GM12891 (cell line): ENCODE data around the gene ARHGEF7.

Experiments
- POLR2A ChIP-seq: IDR thresholded peaks from 2 replicates; pipeline ENCODE4 v1.6.1; 2011; ENCODE audit warnings: low read depth, low read length, control low read depth
- POLR2AphosphoS5 ChIP-seq: IDR thresholded peaks from 2 replicates; pipeline ENCODE4 v1.6.1; 2011; ENCODE audit warnings: low read depth, low read length, control low read depth
- TAF1 ChIP-seq: IDR thresholded peaks from 2 replicates; pipeline ENCODE4 v1.6.1; 2011; ENCODE audit warnings: low read depth, low read length, control low read depth

- TF ChIP-seq TAF1 (no peak), POLR2A (no peak), POLR2AphosphoS5 (no peak)
These were observed 173.2 kb downstream of the ARHGEF7 start for GRCh38 chr13:111288276-111288675.
